KBM-7 (cell line): ENCODE data around the gene CIB4.

Experiments used
- DNase-seq: peaks from one replicate; pipeline ENCODE4 v3.0.0-alpha.2; 2015
- in situ Hi-C: fragments of 300-500 bp; cut with MboI; formaldehyde crosslinking; loops from 2 replicates; pipeline ENCODE4 v1.14.3; 2020; ENCODE audit warnings: low sequenced_read_pairs, low pct_unique_long_range_greater_than_20kb, mixed read lengths

CIB4 gene

DNA sequence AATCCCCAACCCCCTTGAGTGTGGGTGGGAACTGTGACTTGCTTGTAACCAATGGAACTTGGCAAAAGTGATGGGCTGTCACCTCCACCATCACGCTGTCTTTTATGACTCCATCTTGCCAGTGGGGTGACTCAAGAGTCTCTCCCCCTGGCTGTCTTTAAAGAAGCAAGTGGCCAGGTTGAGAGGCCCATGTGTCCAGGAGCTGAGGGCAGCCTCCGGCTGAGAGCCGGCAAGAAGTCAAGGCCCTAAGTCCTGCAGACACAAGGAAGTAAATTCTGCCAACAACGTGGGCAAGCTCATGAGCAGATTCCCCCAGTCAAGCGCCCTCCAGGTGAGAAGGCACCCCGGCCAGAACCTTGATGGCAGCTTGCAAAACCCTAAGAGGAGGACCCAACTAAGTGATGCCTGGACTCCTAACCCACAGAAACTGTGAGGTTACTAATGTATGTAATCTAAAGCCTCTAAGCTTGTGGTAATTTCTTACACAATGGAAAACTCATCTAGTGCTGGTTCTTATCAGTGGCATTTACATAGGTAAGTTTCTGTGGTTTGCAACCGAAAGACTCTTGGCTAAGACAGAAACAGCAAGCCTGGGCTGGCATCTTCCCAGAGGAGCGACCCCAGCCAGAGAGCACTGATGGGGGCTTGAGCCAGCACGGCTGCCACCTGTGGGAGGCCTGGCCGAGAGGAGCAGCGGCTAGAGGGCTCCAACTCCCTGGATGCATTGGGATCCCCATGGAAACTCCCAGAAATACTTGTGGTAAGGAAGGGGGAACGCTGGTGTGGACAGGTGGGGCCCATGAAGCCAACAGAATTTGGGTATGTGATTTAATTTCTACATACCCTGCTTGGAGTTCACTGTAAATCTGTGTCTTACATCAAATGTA lies 49.3 kb downstream of the CIB4 start:
- in situ Hi-C loops, result no loop called here
- no peak for DNase-seq

DNA sequence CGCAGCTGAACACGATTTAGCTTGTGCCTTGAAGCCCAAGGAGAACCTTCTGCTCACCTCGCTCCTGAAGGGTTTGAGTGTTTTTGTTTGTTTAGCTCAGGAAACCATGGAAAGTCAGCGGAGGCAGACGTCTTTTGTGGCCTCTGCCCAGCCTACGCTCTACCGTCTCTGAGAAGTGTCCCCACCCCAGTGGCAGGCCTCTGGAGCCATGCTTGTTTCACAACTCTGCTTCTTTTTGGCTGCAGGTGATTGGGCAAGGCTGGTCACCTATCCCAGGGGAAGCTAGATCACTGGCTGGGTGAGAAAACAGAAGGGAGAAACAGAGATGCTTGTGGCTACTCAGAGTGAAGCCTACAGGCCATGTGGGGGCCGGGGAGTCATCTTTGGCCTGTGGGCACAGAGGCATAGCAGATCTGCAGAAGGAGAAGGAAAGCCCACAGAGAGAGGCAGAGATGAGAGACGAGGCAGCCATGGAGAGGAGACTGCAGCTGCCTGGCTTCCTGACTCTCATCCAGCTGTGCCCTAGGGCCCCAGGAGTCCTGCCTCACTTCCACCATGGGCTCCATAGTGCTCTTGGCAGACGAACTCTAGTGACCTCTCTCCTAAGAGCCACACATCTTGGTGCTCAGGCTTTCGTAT lies 50.1 kb downstream of the CIB4 start:
- in situ Hi-C loops, result no loop called here
- no peak for DNase-seq

DNA sequence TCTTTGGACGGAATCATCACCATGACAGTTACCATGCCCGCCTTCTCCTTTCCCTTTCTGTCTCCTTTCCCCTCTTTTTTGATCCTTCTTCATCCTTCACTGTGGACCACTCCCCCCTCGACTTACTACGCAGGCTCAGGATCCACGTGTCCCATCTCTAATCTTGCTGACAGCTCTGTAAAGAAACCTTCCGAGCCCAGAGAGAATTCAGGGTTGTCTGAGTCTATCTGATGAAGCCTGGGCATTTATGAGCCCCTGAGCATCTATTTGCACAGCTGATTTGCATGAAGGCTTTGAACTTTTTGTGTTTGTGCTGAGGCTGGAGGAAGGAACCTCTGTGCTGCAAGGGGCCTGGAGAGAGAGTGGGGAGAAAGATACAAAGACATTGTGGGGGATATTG lies 50.7 kb downstream of the CIB4 start:
- in situ Hi-C loops, result no loop called here
- DNase-seq, result no peak

DNA sequence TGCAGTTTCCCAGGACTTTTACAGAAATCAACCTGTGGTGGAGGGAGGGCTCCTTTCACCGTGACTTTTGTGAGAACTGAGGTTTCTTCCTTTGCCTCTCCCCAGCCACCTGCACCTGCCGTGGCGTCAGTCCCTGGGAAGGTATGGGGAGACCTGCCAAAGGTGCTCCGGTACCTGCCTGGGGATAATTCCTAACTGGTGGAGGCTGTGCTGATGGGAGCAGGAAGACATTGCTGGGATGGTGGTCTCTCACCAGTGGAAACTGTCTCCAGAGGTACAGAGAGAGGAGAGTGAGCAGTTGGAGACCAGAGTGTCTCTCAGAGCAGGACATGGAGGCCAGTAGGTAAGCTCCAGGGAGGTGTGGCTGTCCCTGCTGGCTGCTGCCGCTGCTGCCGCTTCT lies 52.6 kb downstream of the CIB4 start:
- in situ Hi-C loops, result no loop called here

DNA sequence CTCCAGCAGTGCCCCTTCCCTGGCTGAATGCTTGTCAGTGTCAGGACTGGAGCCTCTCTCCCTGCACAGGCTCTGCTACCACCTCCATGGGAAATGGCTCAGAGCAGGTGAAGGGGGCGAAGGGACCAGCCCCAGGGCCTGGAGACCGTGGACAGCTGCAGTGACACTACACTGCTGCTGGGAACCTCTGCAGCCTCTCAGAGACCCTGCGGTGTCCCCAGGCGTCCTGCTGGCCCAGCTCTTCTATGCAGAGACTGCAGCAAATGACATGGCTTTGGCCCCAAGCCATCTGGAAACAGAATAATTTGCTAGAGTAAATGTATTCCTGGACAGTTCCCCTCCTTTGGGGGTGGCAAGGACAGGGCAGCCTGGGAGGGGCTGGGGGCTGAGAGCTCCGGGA lies 53.2 kb downstream of the CIB4 start:
- DNase-seq, result no peak
- in situ Hi-C loops, result no loop called here

More for the DNA sequence above, 52.6 kb downstream of the CIB4 start:
- no peak for DNase-seq

DNA sequence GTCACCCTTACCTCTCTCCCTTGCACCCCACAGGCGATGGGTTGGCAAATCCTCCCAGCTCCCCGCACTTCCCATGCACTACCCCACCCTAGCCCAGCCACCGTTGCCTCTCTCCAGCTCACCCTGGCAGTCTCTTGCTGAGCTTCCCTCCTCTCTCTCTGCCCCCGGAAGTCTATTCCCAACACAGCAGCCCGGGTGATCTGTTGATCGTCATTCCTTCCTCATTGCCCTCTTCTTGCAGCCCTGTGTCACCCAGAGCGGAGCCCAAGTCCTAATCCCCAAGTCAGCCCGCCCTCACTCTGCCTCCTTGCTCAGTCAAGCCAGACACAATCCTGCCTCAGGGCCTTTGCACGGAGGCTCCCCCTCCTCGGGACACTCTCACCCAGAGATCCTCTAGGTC lies 55.2 kb downstream of the CIB4 start:
- DNase-seq, result no peak
- in situ Hi-C loops, result no loop called here

DNA sequence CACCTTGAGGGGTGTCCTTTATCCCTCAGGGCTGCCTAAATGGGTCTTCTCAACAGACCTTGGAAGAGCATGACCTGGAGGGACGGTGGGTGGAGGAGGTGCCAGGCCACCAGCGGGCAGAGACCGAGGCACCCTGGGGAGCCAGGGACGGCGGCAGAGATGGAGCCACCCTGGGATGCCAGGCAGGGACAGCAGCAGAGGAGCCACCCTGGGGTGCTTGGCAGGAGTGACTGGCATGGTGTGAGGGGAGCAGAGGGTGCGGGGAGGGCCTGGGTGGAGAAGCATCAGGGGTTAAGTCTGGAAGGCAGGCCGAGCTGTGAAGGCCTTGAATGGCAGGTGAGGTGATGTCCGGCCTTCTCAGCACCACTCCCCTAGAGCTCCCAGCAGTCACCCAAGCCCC lies 56.1 kb downstream of the CIB4 start:
- in situ Hi-C loops, result no loop called here
- DNase-seq, result no peak

DNA sequence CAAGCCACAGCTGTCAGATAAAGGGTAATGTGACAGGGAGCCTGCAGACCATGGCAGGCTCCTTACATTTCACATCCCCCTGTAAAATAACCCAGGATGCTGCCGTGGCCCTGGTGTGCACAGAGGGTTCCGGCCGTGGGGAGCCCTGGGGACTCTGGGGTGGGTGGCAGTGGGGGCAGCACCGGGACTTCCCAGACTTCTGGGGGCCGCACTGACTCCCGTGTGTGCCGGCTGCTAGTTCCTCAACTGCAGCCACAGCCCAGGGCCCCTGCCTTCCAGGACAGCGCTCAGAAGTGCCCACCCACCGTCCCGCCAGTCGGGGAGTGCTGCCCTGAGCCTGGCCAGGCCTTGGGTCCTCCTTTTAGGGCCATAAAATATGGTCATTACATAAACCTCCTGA lies 56.5 kb downstream of the CIB4 start:
- no peak for DNase-seq
- in situ Hi-C loops, result no loop called here

DNA sequence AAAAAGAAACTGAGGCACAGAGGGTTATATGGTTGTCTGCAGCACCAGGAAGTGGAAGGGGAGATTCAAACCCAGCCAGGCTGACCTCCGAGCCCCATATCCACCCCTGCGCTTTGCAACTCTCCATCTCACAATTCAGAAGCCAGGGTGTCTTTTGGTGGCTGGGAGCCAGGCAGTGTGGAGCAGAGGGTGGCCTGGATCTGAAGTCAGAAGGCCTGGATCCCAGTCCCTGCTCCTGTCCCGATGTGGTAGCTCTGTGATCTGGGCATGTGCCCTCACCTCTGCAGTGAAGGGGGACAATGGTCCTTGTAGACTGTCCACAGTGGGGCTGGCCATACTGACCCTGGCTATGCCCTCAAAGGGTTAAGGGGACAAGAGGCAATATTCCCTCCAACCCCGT lies 57.0 kb downstream of the CIB4 start:
- in situ Hi-C loops, result no loop called here
- DNase-seq, result no peak

DNA sequence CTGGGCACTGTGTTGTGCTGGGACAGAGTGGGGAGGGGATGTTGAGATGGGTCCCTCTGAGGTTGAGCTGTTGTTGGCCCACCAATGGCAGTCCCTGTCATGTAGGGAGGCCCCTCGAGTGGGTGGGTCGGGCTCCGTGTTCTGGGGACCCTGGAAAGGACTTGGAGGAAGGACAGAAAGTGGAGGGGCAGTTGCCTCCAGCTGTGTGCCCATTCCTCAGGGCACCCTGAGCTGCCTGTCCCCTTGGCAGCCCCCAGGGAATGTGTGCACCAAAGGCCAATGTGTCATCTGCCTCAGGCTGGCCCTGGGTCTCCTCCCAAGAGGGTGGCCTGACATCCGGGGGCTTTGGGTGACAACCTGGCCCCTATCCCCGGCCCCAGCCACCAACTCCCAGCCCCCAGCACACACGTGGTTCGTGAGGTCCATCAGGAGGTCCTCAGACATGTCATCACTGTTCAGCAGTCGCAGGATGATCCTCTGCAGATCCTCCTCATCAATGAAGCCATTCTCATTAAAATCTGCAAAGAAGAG lies 57.7 kb downstream of the CIB4 start:
- in situ Hi-C loops, result no loop called here
- no peak for DNase-seq

DNA sequence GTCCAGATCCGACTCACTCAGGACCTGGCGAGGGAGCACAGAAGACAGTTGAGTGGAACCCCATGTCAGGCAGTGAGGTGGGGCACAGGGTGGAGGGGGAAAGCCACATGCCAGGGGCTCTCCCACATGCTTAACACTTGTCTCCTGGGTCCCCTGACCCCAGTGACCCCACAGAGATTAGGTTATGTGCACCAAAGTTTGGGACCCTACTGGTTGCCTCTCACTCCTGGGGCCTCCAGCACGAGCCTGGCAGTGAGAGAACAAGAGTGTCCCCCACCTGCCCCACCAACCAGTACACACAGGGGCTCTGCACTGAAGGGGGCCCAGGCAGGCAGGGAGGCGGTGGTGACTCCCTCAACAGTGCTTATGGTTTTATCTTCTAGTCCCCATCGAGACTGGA lies 58.3 kb downstream of the CIB4 start:
- in situ Hi-C loops, result no loop called here
- DNase-seq, result no peak

DNA sequence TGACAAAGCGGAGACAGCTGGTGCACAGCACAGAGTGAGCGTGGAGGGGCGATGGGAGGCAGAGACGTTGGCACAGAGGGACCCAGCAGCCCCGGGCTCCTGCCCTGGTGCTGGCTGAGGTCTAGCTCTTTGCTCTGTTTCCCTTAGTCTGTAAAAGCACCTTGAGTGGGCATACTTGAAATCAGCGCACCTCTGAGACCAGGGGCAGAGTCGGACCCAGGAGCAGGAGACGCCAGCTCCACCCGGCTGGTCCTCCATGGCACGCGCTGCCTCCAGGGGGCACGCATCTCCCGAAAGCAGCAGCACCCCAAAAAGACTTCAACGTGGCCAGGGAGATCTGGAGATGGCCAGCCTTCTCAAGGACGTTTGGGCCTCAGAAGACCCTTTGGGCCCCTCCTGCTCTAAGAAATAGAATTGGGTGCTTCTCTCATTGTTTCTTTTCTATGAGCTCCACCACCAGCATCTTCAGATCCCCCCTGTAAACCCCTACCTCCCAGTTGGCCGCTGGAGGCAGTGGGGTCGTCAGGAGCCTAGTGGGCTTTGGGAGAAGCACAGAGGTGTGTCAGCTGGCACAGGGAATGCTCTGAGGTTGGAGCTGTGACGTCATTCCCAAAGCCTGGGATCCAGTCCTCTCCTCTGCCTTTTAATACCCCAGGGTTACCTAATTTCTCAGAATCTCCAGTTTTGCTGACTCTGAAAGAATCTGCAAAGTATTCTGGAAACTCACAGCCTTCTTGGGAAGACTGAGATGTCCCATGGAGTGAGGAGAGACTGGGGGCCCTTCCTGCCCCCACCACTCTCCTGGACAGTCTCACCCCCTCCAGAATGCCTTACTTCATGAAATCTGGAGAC lies 58.9 kb downstream of the CIB4 start:
- no peak for DNase-seq
- in situ Hi-C loops, result no loop called here

DNA sequence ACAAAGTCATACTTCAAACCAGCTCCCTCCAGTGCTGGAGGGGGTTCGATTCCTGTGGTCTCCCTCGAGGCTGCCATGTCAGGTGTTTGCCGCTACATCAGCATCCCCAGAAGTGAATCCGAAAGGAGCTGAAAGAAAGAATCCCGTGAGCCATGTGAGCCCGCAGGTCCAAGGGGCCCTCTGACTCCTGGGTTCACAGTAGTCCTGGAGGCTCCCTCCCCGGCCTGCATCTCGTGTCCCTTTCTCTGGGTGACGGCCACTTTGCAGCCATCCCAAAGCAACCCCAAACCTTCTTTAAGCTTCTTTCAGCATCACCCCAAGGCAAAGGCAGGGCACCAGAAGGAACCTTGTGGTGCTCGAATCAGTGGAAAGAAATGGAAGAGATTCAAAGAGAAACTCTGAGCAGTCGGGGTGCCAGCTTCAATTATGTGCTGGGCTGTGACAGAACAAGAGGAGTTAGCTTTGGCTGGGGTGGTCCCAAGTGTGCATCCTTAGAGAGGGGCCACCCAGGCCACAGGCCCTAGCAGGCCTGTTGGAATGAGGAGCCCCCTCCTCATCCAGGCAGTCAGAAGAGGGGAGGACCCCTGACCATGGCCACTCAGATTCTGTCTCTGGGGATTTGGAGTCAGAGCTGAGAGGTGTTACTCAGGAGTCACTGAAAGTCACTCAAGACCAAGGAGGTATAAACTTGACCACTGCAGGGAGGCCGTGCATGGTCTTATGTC lies 59.7 kb downstream of the CIB4 start:
- no peak for DNase-seq
- in situ Hi-C loops, result no loop called here

DNA sequence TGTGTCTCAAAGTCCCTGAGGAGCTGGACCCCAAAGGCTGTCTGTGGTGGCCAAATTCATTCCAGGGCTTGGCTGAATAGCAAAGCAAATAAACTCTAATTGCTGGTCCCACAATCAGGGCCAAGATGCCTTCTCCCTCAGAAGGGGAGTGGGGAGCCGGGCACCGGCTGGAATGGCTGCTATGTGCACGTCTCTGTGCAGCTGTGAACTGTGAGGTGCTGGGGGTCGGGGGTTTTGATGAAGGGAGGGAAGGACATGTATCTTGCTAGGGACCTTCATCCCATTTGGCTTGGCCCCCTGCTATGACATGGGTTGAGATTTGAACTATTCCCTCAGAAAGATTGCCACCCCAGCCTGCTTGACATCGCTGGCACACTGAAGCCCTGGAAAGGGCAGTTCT lies 60.4 kb downstream of the CIB4 start:
- in situ Hi-C loops, result no loop called here
- no peak for DNase-seq

DNA sequence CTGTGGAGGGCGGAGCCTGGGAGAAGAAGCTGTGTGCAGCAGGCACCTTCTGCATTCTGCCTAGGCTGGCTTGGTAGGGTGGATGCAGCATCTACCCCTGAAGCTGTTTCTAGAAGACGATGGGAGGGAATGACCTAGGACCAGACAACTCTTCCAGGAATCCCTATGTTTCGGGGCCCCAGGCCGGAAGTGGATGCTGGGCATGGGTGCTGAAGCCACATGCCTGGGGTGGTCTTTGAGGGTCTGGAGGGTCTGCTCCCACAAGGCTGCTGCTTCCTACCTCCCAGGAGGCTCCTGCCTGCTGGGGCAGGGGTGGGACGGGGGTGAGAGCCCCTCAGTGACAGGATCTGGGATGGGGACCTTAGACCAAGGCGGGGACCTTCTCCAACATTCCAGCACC lies 61.0 kb downstream of the CIB4 start:
- DNase-seq, result no peak
- in situ Hi-C loops, result no loop called here

DNA sequence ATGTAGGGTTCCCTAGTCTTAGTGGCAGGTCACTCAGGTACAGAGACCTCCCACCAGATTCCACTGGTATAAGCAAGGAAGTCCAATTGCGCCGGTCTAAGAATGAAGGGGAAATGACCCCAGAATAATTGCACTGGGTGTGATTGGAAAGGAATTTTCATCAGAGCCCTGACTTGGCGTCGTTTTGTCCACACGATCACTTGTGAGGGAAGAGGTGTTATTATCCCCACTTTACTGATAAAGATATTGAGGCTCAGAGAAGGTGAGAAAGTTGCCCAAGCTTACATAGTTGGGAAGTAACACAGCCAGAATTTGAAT lies 61.5 kb downstream of the CIB4 start:
- in situ Hi-C loops, result no loop called here
- DNase-seq, result no peak

DNA sequence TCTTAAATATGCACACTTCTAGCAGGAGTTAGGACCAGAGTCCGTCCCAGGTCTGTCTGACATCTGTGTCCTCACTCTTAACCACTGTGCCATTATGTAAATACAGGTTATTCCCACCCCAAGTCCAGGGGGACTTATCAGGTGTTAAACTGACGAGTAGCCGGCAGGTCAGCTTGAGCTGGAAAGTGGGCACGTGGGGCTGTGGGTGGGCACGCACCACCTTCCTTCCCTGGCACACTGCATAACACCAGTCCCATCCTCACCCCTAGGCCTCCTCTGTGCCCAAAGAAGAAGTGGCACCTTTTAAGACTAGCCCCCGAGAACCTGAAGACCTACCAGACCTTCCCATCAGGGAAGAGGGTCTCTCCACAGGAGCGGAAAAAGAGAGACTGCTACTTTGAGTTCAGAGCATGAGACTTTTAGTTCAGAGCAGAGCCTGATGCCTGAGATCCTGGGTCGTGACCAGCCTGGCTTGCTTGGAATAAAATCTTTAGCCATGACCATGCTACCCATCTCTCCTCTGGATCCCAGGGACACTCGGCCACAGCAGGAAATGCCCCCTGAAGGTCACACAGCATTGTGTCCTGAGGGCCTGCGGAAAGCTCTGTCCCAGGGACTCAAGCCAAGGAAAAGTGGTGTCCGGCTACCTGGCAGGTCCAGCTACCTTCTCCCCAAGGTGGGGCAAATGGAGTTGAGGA lies 62.0 kb downstream of the CIB4 start:
- DNase-seq, result no peak
- in situ Hi-C loops, result no loop called here

DNA sequence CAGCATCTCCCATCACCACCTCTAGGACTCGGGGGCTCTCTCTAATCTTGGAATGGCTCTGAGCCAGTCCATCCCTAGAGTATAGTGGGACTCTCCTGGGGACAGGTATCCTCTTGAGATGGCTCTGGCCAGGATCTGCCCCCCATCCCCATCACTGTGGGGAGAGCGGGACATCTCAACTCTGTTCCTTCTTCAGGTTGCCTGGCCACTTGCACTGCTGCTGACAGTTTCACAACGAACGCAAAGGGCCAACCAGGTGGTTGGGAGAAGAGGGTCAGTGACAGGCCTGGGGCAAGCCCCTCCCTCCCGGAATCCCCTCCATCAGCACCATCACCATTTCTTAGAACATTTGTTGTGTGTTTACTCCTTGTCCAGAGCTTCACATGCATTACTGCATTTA lies 62.6 kb downstream of the CIB4 start:
- in situ Hi-C loops, result no loop called here
- no peak for DNase-seq

DNA sequence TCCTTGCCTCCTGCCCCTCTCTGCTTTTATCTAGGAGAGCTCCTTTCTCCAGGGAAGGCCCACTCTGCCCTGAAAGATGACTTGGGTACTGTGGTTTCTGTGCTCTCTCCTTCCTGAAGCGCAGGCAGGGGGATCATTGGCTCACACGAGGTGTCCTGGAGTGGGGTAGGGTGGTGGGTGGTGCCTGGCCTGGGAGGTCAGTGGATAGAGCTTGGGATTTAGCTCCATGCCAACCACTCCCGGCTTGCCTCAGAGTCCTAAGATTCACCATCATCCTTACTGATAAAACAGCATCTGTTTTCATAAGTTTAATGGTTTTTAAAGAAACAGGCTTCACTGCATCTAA lies 63.1 kb downstream of the CIB4 start:
- no peak for DNase-seq
- in situ Hi-C loops, result no loop called here
